Renal cortex interstitium (tissue), 11 donors: ENCODE measurements around the gene CUL3. TPM values are rescaled to one million over a fixed set of nuclear protein-coding genes. Genes with fewer than 3 reads are reported as not detected.

Experiments used
- DNase-seq, 11 donors: peaks; one replicate each; pipeline ENCODE4 v3.0.0-alpha.2; 2013; ENCODE audit warnings: low read depth in 9 of 11, low spot score in 4 of 11; ENCODE audit errors: extremely low read depth in 1 of 11
- polyA plus RNA-seq, 3 donors: library from polyadenylated mRNA; unstranded; fragments of 120-200 nt; gene quantifications; one replicate each; pipeline ENCODE4 v1.2.1, GENCODE V29; 2013; ENCODE audit not compliant: insufficient read length in 3 of 3

CUL3 gene
- polyA plus RNA-seq, 3 donors = 99.4 to 147 (median 116) TPM

GRCh38 chr2:224448236-224448635 lies 136.9 kb downstream of the CUL3 start:
- DNase-seq = no peak

DNA sequence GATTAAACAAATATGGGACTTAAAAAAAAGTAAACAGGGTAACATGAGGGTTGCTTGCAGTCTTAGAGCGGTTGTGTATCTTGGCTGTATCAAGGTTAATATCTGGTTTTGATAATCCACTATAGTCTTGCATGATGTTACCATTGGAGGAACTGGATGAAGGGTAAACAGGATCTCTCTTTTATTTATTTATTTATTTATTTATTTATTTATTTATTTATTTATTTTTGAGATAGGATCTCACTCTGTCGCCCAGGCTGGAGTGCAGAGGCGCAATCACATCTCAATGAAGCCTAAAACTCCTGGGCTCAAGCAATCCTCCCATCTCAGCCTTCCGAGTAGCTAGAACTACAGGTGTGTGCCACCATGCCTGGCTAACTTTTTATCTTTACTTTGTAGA lies 140.4 kb downstream of the CUL3 start:
- DNase-seq = no peak

GRCh38 chr2:224444021-224444420 lies 141.1 kb downstream of the CUL3 start:
- peak in 1 of 11 donors; percentile 3 for DNase-seq

DNA sequence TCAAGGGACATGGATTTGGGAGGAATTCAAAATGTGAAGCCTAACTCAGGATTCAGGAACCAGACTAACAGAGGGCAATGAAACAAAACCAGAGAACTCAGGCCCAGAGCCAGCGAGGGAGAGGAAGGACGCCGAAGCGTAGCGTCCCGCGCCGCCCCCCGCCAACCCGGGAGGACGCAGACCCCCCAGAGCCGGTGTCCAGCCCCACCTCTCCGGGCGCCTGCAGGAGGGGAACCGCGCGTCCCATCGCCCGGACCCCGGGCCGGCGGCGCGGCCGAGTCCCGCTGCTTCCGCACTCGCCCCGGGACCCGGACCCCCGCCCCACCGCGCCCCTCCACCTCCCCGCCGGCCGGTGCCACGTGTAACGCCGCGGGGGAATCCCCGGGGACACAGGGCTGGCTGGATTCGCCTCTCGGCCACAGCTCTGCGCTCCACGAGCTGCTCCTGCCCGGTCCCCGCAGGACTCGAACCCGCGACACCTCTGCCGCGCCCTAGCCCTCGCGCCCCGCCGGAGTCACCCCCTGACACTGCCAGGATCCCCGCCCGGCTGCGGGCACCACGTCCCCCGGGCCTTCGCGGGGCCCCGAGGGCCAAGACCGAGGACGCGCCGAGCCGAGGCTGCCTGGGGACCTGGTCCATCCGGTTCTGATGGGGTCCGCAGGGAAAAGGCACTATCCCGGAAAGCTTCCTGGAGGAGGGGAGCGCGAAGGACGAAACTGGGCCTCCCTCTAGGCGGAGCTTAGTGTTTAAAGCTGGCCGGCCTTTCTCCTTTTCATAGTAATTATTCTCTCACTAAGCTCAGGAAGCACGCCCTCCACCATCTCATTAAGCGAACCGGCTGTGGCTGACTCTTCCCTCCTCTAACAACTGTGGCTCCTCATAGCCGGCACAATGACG lies 142.8 kb downstream of the CUL3 start:
- DNase-seq = peak in 9 of 11 donors; percentile 27 to 63 (median 48)

DNA sequence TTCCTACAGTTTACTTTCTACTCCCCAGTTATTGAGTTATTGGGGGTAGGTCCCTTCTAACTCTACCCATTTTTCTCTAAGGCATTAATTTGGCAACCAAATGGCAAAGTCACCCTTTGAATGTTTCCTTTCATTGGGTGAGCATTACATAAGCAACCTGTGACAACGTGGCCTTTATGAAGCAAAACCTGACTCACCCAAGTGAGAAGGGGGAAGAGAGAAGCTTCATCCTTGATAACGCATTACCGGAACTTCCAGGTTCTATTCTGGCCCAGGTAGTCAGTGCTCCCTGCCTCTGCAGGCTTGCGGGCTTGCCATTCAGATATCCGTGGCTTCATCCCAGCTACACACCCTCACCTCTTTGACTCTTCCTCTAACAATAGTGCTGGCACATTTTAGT lies 144.2 kb downstream of the CUL3 start:
- no peak for DNase-seq

DNA sequence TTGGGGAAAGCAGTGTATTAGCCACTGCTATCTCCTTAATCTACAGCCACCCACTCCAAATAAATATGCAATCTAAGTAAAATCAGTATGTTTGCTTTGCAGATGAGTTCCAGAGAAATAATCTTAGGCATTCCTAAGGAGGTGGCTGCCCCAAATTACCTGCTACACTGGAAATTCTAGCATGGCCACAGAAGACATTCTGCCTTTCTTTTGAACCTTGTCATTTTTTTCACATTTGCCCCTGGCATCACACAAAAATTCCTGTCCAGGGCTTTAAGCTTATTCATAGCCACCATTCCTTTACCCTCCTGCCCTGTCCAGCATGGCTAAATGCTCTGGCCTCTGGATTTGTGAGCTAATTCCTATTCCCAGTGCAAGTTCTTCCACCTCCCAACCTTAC lies 146.4 kb downstream of the CUL3 start:
- DNase-seq = no peak

DNA sequence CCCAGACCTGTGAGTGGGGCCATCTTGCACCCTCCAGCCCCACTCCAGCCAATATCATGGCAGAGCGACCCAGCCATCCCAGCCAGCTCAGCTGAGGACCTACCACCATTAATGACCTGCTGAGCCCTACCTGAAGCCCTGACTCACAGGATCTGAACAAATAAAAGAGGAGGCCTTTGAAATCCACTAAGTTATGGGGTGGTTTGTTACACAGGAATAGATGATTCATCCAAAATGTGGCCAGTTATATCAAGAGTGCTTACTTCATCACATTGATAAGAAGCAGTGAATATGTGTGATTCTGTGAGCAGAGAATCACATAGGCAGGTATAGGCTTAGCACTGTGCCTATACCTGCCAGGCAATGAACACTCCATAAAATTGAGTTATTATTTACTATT lies 148.5 kb downstream of the CUL3 start:
- DNase-seq = no peak

DNA sequence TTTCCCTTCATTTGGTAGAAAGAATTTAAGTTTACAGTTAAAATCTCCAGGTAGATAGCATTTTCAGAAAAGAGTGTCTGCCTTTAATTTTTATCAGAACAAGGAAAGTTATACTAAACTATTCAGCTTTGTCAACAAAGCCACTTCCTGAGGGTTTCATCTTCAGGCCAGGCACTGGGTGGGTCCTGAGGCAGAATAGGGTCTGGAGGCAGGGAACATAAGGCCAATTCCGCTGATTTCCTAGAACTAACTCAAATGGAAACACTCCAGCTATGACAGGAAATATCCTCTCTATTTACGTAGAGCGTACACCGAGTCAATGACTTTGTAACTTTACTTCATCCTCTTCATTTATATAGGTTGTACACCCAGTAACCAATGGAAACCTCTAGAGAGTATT lies 150.5 kb downstream of the CUL3 start:
- no peak for DNase-seq

DNA sequence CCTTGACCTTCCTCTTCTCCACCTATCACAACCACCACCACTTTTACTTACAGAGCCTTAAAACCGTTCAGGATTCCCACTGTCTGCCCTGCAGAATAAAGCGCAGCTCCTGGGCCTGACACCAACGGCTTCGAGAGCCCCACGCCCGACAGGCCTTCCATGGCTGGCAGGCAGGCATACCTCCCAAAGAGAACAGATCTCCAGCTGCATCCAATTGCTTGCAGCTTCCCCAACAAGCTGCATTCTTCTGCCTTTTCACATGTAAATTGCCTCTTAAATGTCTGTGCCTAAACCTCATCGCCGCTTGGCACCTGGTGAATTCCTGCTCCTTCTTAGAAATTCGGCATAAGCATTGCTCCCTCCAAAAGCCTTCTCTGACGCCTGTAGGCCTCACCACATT lies 151.7 kb downstream of the CUL3 start:
- DNase-seq = no peak

DNA sequence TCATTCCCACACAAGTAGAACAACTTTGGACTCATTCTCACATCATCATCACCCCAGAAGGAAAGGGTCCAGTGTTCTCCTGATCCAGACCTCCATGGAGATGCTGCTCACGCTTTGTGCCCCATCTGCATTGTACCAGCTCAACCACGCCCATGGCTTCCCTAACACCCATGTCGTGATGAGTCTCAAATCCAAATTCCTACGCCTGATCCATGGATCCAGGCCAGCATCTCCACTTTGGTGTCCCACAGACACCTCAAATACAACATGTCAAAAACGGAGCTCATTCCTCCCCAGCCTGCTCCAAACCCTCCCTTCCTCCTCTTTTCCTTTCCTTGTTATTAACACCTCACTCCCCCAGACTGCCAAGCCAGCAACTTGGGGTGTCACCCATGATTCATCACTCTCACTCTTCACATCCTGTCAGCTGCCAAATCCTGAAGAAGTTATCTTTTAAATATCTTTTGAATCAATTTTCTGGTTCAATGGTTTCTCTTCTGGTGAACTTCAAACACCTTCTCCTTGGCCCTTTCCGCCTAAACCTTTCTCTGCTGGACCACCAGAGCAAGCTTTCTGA lies 153.1 kb downstream of the CUL3 start:
- DNase-seq = no peak

DNA sequence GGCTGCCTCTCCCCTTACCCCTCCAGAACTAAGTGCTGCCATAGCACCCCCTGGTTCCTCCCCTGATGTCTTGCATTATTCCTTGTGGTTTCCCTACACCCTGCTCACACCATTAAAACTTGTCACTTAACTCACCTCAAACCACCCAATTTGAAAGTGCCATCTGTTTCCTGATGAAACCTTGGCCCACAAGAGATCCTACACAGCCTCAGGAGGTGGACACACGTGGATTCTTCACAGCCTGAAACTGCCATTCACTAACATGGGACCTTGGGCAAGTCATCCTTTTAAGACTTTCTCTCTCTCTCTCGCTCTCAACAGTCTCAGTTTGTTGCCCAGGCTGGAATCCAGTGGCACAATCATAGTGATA lies 155.7 kb downstream of the CUL3 start:
- no peak for DNase-seq

DNA sequence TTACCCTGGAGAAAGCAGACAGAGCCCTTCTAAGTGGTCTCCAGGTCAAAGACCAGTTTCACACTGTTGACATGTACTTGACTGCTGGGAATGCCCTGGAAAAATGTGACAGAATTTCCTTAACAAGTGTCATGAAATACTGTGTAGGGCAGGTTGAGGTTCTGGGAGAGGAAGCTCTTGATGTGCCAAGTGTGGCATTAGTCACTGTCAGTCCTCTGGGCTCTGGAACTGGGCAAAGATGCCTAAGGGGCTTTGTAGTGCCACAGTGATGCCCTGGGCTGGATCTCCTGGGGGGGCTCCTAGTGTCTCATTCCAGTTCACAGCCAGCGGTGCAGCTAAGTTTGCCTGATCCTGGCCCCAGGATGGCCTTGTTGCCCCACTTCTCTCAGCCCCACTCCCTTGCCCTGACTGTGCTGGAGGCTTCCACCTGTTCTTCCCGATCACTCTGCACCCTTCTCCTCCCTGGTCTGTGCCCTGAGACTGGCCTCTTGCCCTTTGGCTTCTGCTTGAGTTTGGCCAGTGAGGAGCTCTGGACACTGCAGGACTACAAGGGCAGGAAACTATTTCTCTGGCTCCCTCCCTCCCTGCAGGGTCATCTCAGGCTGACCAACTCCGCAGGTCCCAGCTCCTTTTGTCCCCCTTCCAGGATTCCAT lies 156.2 kb downstream of the CUL3 start:
- DNase-seq = no peak

- no peak for DNase-seq
Observed at GRCh38 chr2:224427471-224427870, 157.7 kb downstream of the CUL3 start.

DNA sequence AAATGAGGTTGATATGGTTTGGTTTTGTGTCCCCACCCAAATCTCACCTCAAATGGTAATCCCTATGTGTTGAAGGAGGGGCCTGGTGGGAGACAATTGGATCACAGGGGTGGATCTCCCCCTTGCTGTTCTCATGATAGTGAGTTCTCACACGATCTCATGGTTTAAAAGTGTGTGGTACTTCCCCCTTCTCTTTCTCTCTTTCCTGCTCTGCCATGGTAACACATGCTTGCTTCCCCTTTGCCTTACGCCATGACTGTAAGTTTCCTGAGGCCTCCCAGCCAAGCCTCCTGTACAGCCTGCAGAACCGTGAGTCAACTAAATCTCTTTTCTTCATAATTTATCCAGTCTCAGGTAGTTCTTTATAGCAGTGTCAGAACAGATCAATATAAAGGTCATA lies 158.5 kb downstream of the CUL3 start:
- no peak for DNase-seq

DNA sequence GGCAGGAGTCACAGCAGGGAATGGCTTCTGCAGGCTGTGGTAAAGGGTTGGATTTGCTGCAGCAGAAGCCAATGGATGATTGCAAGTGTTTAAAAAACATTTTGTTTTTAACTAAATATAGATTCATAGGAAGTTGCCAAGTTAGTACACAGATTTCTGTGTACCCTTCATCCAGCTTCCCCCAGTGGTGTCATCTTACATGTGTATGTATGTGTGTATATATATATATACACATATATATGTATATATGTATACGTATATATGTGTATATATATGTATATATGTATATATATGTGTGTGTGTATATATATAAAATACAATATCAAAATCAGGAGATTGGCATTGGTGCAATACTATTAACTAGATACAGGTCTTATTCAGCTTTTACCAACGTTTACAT lies 164.1 kb downstream of the CUL3 start:
- DNase-seq = no peak

Other genes with a start within 250 kb of the CUL3 start
- 1 to 10 TPM; 2.2 to 2.8 (median 2.3) TPM for gene FAM124B, start 183.3 kb downstream of the CUL3 start, polyA plus RNA-seq
- gene CCDC195, start 131.0 kb upstream of the CUL3 start, polyA plus RNA-seq = not detected